Peyer's patch (tissue), 4 donors: Measurements from ENCODE around the gene LTO1.

ENCODE experiments used
- POLR2A ChIP-seq, 2 donors: fragments of 450-650 bp; IDR thresholded peaks; one replicate each; pipeline ENCODE4 v1.5.1; 2017; ENCODE audit warnings: antibody characterized with exemption in 2 of 2, mild to moderate bottlenecking in 2 of 2, moderate library complexity in 2 of 2
- TF ChIP-seq, protein P1 (sequence below), 6 experiments: fragments of 450-650 bp in 4 of 6; fragments of 200-600 bp in 2 of 6; sonication (generic) in 1 of 6; IDR thresholded peaks; one replicate each; pipeline ENCODE4 v1.5.1; 2017 to 2019; ENCODE audit warnings: antibody characterized with exemption in 6 of 6, mild to moderate bottlenecking in 3 of 6, moderate library complexity in 1 of 6

DNA sequence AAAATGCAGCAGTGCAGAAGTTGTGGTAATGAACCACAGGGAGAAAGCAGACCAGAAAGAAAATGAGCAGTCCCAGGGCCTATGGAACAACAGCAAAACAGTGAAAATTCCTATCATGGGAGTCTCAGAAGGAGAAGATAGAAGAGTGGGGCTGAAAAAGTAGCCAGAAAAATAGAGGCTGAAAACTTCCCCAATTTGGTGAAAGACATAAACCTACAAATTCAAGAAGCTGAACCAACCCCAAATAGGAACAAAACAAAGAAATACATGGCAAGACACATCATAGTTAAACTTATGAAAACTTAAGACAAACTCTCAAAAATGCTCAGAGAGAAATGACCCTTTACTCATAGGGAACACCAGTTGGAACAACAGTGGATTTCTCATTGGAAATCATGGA lies 17.3 kb upstream of the LTO1 start:
- no peak for TF ChIP-seq POLR2A (IDR thresholded peaks at IDR 0.05)
- TF ChIP-seq, protein P1, sequence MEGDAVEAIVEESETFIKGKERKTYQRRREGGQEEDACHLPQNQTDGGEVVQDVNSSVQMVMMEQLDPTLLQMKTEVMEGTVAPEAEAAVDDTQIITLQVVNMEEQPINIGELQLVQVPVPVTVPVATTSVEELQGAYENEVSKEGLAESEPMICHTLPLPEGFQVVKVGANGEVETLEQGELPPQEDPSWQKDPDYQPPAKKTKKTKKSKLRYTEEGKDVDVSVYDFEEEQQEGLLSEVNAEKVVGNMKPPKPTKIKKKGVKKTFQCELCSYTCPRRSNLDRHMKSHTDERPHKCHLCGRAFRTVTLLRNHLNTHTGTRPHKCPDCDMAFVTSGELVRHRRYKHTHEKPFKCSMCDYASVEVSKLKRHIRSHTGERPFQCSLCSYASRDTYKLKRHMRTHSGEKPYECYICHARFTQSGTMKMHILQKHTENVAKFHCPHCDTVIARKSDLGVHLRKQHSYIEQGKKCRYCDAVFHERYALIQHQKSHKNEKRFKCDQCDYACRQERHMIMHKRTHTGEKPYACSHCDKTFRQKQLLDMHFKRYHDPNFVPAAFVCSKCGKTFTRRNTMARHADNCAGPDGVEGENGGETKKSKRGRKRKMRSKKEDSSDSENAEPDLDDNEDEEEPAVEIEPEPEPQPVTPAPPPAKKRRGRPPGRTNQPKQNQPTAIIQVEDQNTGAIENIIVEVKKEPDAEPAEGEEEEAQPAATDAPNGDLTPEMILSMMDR (IDR thresholded peaks at IDR 0.05), result no peak
